ENCODE data around the gene RNASE12. TPM values are rescaled to one million over a fixed set of nuclear protein-coding genes. Genes with fewer than 3 reads are reported as not detected.

The RNASE12 gene
- polyA plus RNA-seq, 1 of the 3 experiments (the other 2 are of a cell fraction): not detected

DNA sequence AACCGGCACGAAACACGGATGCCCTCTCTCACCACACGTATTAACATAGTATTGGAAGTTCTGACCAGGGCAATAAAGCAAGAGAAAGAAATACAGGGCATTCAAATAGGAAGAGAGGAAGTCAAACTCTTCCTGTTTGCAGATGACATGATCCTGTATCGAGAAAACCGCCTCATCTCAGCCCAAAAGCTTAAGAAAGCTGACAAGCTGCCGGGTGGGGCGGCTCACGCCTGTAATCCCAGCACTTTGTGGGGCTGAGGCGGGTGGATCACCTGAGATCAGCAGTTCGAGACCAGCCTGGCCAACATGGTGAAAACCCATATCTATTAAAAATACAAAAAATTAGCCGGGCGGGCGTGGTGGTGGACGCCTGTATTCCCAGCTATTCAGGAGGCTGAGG, 32.6 kb upstream of the RNASE12 start (continued):
- TF ChIP-seq, protein P1, sequence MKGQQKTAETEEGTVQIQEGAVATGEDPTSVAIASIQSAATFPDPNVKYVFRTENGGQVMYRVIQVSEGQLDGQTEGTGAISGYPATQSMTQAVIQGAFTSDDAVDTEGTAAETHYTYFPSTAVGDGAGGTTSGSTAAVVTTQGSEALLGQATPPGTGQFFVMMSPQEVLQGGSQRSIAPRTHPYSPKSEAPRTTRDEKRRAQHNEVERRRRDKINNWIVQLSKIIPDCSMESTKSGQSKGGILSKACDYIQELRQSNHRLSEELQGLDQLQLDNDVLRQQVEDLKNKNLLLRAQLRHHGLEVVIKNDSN (IDR thresholded peaks at IDR 0.05; ENCODE audit: borderline replicate concordance, low read depth): no peak
- TF ChIP-seq FOXJ3 (CRISPR knock-in tag; IDR thresholded peaks at IDR 0.05): no peak
- TF ChIP-seq ELF1 (IDR thresholded peaks at IDR 0.05): no peak
- no peak for TF ChIP-seq YY1 (IDR thresholded peaks at IDR 0.05; ENCODE audit: low read depth)
- TF ChIP-seq, protein P2, sequence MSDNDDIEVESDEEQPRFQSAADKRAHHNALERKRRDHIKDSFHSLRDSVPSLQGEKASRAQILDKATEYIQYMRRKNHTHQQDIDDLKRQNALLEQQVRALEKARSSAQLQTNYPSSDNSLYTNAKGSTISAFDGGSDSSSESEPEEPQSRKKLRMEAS (IDR thresholded peaks at IDR 0.05; ENCODE audit: low read depth): no peak

DNA sequence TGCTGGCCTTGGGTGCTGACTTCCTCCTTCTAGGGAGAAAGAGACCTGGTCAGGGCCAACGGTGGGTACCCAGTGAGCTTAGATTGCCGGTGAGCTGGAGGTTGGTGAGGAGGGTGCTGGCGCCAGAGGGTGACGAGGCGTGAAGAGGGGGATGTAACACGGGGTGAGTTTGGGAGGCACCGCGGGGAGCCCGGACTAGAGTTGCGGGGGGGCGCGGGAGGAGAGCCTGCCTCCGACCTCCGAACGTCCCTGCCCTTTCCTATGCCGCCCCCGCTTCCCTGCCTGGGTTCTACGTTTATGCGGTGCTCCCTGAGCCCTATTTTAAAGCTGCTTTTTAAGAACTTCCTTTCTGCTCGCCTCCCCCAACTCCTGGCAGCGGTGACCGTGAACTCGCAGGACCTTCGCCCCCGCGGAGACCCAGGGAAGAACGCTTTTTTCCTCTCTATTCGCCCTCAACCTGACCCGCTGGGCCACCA, 31.7 kb upstream of the RNASE12 start:
- H4K20me1 ChIP-seq (ENCODE audit: insufficient read depth): 0 out of 2 replicates have a peak, but pooled peaks cover 2% of the 10 kb centered on the region
- no peaks in the 10 kb centered on the region for H3K9me3 ChIP-seq
- H3K27me3 ChIP-seq (ENCODE audit: insufficient read depth): peaks cover 6% of the 10 kb centered on the region; the same call in 1 of the 2 replicates
- H3K4me1 ChIP-seq (ENCODE audit: control insufficient read depth in 1 of 2, insufficient read depth in 2 of 2, low read depth in 1 of 2, low read length in 1 of 2): peaks cover 0 to 2% of the 10 kb centered on the region in 2 experiments; a peak in 1 of 4 replicates
- CTCF ChIA-PET: interaction anchor here (0.8 to 1.4 kb wide), 5 partner anchors 9 to 68 kb away, joined by 3 to 5 read pairs (median 3); no protein-coding TSS in a partner anchor
- 44% methylated on average over 24 of the region's 29 CpGs for WGBS (ENCODE audit: low lambda C conversion rate)
- no peaks in the 10 kb centered on the region for H3K79me2 ChIP-seq (ENCODE audit: insufficient read depth)
- H3K4me2 ChIP-seq: no peak overlapping the region
- no peaks in the 10 kb centered on the region for H3K9me2 ChIP-seq
- no peak overlapping the region for H3K27ac ChIP-seq (ENCODE audit: low read depth in 2 of 2, low read length in 1 of 2)
- H3K36me3 ChIP-seq (replicated peaks in 1 of 2; ENCODE audit: control insufficient read depth in 1 of 2, insufficient read depth in 2 of 2, low read length in 1 of 2): no peaks in the 10 kb centered on the region
- no peak overlapping the region for H3K4me3 ChIP-seq (ENCODE audit: low read depth in 2 of 2, low read length in 1 of 2)
- H2AFZ ChIP-seq (ENCODE audit: low read depth): no peak overlapping the region
- TF ChIP-seq POLR2AphosphoS5 (IDR thresholded peaks at IDR 0.05; ENCODE audit: low read depth, low read length) (no peak), TCF12 (IDR thresholded peaks at IDR 0.05) (no peak), EP300 (IDR thresholded peaks at IDR 0.05; ENCODE audit: borderline replicate concordance in 1 of 2, low read depth in 1 of 2, low read length in 1 of 2) (no peak)
- TF ChIP-seq, protein P3, sequence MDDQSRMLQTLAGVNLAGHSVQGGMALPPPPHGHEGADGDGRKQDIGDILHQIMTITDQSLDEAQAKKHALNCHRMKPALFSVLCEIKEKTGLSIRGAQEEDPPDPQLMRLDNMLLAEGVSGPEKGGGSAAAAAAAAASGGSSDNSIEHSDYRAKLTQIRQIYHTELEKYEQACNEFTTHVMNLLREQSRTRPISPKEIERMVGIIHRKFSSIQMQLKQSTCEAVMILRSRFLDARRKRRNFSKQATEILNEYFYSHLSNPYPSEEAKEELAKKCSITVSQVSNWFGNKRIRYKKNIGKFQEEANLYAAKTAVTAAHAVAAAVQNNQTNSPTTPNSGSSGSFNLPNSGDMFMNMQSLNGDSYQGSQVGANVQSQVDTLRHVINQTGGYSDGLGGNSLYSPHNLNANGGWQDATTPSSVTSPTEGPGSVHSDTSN (IDR thresholded peaks at IDR 0.05): no peak
- no peak overlapping the region for H3K9ac ChIP-seq
- H3F3A ChIP-seq (replicated peaks; ENCODE audit: insufficient read depth): peaks cover 13% of the 10 kb centered on the region
- DNase-seq: no peak
- POLR2A ChIA-PET: no interaction called here

DNA sequence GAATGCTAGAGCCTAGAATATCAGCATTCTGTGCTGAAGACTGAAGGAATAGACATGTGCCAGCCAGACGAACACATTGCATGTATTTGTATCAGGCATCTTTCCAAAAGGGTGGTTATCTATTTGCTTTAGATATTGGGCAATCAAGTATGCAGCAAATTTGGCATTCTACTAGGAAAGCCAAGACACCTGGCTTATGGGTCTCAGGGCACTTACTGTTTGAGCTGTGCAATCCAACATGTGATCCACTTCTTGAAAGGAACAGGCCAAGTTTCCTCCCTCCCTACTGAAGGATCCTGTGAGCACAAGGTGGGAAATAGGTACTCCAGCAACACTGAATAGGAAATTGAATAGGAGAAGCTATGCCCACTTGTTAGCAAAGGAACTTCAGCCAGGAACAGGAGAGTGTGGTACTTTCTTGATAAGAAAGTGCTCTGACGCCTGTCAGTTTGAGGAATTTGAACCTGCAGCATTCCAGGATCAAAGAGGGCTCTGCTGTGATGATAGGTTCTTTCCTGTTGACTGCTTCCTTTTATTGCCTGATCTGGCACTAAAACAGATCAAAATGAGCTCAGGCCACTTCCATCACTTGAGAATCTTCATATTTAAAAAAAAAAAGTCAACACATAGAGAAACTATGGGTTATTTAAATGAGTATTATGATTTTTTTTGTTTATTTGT, 29.8 kb upstream of the RNASE12 start:
- H3F3A ChIP-seq (replicated peaks; ENCODE audit: insufficient read depth): peaks cover 10% of the 10 kb centered on the region
- H3K27me3 ChIP-seq (ENCODE audit: insufficient read depth): peaks cover 6% of the 10 kb centered on the region; the same call in 1 of the 2 replicates
- no peak overlapping the region for H2AFZ ChIP-seq (ENCODE audit: low read depth)
- H3K9me3 ChIP-seq: no peaks in the 10 kb centered on the region
- ChIA-PET POLR2A (no interaction called here), CTCF (interaction anchor here (1.2 kb wide), 1 partner anchor 13 kb away, joined by 4 read pairs; no protein-coding TSS in a partner anchor)
- H3K9me2 ChIP-seq: no peaks in the 10 kb centered on the region
- no peak overlapping the region for H3K9ac ChIP-seq
- peaks cover 0 to 2% of the 10 kb centered on the region in 2 experiments; a peak in 1 of 4 replicates for H3K4me1 ChIP-seq (ENCODE audit: control insufficient read depth in 1 of 2, insufficient read depth in 2 of 2, low read depth in 1 of 2, low read length in 1 of 2)
- DNase-seq: no peak
- 0 out of 2 replicates have a peak, but pooled peaks cover 2% of the 10 kb centered on the region for H4K20me1 ChIP-seq (ENCODE audit: insufficient read depth)
- no peaks in the 10 kb centered on the region for H3K36me3 ChIP-seq (replicated peaks in 1 of 2; ENCODE audit: control insufficient read depth in 1 of 2, insufficient read depth in 2 of 2, low read length in 1 of 2)
- 52% methylated on average over 2 of the region's 2 CpGs for WGBS (ENCODE audit: low lambda C conversion rate)
- H3K27ac ChIP-seq (ENCODE audit: low read depth in 2 of 2, low read length in 1 of 2): no peak overlapping the region
- no peak overlapping the region for H3K4me2 ChIP-seq
- H3K4me3 ChIP-seq (ENCODE audit: low read depth in 2 of 2, low read length in 1 of 2): no peak overlapping the region
- TF ChIP-seq MXI1 (IDR thresholded peaks at IDR 0.05; ENCODE audit: low read depth, low read length) (no peak), CHD2 (IDR thresholded peaks at IDR 0.05; ENCODE audit: low read length, partially characterized antibody) (no peak), JUND (IDR thresholded peaks at IDR 0.05) (no peak), SMC3 (IDR thresholded peaks at IDR 0.05; ENCODE audit: low read depth, low read length) (no peak), YY1 (IDR thresholded peaks at IDR 0.05; ENCODE audit: low read depth) (no peak), EZH2phosphoT487 (IDR thresholded peaks at IDR 0.05; ENCODE audit: borderline replicate concordance, low read depth) (no peak), RFX5 (IDR thresholded peaks at IDR 0.05; ENCODE audit: low read length) (no peak), RXRA (IDR thresholded peaks at IDR 0.05; ENCODE audit: borderline replicate concordance, low read depth) (no peak)
- TF ChIP-seq, protein P4, sequence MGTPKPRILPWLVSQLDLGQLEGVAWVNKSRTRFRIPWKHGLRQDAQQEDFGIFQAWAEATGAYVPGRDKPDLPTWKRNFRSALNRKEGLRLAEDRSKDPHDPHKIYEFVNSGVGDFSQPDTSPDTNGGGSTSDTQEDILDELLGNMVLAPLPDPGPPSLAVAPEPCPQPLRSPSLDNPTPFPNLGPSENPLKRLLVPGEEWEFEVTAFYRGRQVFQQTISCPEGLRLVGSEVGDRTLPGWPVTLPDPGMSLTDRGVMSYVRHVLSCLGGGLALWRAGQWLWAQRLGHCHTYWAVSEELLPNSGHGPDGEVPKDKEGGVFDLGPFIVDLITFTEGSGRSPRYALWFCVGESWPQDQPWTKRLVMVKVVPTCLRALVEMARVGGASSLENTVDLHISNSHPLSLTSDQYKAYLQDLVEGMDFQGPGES (IDR thresholded peaks at IDR 0.05; ENCODE audit: low read depth, low read length): no peak
- TF ChIP-seq, protein P3 (IDR thresholded peaks at IDR 0.05): no peak
- TF ChIP-seq, protein P5, sequence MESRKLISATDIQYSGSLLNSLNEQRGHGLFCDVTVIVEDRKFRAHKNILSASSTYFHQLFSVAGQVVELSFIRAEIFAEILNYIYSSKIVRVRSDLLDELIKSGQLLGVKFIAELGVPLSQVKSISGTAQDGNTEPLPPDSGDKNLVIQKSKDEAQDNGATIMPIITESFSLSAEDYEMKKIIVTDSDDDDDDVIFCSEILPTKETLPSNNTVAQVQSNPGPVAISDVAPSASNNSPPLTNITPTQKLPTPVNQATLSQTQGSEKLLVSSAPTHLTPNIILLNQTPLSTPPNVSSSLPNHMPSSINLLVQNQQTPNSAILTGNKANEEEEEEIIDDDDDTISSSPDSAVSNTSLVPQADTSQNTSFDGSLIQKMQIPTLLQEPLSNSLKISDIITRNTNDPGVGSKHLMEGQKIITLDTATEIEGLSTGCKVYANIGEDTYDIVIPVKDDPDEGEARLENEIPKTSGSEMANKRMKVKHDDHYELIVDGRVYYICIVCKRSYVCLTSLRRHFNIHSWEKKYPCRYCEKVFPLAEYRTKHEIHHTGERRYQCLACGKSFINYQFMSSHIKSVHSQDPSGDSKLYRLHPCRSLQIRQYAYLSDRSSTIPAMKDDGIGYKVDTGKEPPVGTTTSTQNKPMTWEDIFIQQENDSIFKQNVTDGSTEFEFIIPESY (IDR thresholded peaks at IDR 0.05; ENCODE audit: borderline replicate concordance, low read depth): no peak
- H3K79me2 ChIP-seq (ENCODE audit: insufficient read depth): no peaks in the 10 kb centered on the region
